Measurements from ENCODE around the gene ZCCHC7. TPM values are rescaled to one million over a fixed set of nuclear protein-coding genes. Genes with fewer than 3 reads are reported as not detected.

Gene ZCCHC7
- total and polyA plus RNA-seq, 4 donors, result 3.3 to 9.7 (median 7.6) TPM

DNA sequence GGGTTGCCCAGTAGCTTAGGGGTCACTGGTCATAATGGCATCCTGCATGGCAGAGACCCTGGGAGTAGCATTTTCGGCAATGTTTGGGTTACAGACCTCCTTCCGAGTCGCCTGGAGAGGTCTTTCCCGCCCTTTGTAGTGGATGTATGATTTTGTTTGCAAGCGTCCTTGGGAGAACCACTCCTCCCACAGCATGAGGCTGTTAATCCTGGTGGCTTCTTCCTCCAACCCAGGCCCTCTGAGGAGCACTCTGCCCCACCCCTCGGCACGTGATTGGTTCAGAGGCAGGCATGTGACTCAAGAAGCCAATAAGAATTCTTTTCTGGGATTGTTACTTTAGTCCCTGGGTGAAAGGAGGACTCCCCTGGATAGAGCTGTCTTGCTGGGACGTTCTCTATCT, 271.9 kb downstream of the ZCCHC7 start (continued):
- TF ChIP-seq, protein P1, sequence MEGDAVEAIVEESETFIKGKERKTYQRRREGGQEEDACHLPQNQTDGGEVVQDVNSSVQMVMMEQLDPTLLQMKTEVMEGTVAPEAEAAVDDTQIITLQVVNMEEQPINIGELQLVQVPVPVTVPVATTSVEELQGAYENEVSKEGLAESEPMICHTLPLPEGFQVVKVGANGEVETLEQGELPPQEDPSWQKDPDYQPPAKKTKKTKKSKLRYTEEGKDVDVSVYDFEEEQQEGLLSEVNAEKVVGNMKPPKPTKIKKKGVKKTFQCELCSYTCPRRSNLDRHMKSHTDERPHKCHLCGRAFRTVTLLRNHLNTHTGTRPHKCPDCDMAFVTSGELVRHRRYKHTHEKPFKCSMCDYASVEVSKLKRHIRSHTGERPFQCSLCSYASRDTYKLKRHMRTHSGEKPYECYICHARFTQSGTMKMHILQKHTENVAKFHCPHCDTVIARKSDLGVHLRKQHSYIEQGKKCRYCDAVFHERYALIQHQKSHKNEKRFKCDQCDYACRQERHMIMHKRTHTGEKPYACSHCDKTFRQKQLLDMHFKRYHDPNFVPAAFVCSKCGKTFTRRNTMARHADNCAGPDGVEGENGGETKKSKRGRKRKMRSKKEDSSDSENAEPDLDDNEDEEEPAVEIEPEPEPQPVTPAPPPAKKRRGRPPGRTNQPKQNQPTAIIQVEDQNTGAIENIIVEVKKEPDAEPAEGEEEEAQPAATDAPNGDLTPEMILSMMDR (IDR thresholded peaks at IDR 0.05; ENCODE audit: low read depth, low read length, missing input control), result no peak
- TF ChIP-seq EGR1 (IDR thresholded peaks at IDR 0.05; ENCODE audit: low read depth in 2 of 2) (no peak), RAD21 (IDR thresholded peaks at IDR 0.05) (no peak), SP1 (IDR thresholded peaks at IDR 0.05) (no peak), GABPA (IDR thresholded peaks at IDR 0.05 in 1 of 2, conservative IDR thresholded peaks at IDR 0.05 in 1 of 2) (no peak)

DNA sequence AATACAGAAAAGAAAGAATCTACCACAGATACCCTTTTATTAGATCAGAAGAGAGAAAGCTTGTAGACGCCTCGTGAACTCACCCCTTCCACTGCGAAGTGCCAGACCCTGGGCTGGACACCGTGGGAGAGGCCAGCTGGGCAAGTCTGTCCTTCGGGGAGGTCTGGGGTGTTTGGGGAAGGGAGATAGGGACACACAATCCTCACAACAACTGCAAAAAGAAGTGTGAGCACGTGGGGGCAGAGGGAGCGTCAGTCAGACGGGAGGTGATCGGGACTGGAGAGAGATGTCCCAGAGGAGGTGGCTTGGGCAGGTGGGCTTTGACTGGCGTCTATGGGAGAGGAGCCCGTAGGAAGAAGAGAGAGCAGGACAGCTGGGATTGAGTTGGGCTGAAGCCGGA, 274.9 kb downstream of the ZCCHC7 start:
- H3K36me3 ChIP-seq (ENCODE audit: control insufficient read depth in 4 of 4, insufficient read depth in 3 of 4, low read depth in 1 of 4, low read length in 3 of 4), result no peaks in the 10 kb centered on the region
- H3K9ac ChIP-seq (ENCODE audit: low read depth in 1 of 2, low read length in 2 of 2), result no peak overlapping the region
- TF ChIP-seq, protein P2, sequence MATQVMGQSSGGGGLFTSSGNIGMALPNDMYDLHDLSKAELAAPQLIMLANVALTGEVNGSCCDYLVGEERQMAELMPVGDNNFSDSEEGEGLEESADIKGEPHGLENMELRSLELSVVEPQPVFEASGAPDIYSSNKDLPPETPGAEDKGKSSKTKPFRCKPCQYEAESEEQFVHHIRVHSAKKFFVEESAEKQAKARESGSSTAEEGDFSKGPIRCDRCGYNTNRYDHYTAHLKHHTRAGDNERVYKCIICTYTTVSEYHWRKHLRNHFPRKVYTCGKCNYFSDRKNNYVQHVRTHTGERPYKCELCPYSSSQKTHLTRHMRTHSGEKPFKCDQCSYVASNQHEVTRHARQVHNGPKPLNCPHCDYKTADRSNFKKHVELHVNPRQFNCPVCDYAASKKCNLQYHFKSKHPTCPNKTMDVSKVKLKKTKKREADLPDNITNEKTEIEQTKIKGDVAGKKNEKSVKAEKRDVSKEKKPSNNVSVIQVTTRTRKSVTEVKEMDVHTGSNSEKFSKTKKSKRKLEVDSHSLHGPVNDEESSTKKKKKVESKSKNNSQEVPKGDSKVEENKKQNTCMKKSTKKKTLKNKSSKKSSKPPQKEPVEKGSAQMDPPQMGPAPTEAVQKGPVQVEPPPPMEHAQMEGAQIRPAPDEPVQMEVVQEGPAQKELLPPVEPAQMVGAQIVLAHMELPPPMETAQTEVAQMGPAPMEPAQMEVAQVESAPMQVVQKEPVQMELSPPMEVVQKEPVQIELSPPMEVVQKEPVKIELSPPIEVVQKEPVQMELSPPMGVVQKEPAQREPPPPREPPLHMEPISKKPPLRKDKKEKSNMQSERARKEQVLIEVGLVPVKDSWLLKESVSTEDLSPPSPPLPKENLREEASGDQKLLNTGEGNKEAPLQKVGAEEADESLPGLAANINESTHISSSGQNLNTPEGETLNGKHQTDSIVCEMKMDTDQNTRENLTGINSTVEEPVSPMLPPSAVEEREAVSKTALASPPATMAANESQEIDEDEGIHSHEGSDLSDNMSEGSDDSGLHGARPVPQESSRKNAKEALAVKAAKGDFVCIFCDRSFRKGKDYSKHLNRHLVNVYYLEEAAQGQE (IDR thresholded peaks at IDR 0.05), result no peak
- TF ChIP-seq TAF1 (conservative IDR thresholded peaks at IDR 0.05), result no peak
- TF ChIP-seq NR2F2 (IDR thresholded peaks at IDR 0.05), result no peak
- TF ChIP-seq SP1 (IDR thresholded peaks at IDR 0.05), result no peak
- TF ChIP-seq, protein P3, sequence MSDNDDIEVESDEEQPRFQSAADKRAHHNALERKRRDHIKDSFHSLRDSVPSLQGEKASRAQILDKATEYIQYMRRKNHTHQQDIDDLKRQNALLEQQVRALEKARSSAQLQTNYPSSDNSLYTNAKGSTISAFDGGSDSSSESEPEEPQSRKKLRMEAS (IDR thresholded peaks at IDR 0.05), result no peak
- TF ChIP-seq RAD21 (IDR thresholded peaks at IDR 0.05), result no peak
- TF ChIP-seq HNF4A (conservative IDR thresholded peaks at IDR 0.05), result no peak
- no peak for TF ChIP-seq GABPA (IDR thresholded peaks at IDR 0.05 in 1 of 2, conservative IDR thresholded peaks at IDR 0.05 in 1 of 2)
- no peak for TF ChIP-seq EGR1 (IDR thresholded peaks at IDR 0.05; ENCODE audit: low read depth in 2 of 2)
- TF ChIP-seq HNF4G (IDR thresholded peaks at IDR 0.05), result no peak
- TF ChIP-seq, protein P4, sequence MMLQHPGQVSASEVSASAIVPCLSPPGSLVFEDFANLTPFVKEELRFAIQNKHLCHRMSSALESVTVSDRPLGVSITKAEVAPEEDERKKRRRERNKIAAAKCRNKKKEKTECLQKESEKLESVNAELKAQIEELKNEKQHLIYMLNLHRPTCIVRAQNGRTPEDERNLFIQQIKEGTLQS (IDR thresholded peaks at IDR 0.05), result no peak
- TF ChIP-seq, protein P5, sequence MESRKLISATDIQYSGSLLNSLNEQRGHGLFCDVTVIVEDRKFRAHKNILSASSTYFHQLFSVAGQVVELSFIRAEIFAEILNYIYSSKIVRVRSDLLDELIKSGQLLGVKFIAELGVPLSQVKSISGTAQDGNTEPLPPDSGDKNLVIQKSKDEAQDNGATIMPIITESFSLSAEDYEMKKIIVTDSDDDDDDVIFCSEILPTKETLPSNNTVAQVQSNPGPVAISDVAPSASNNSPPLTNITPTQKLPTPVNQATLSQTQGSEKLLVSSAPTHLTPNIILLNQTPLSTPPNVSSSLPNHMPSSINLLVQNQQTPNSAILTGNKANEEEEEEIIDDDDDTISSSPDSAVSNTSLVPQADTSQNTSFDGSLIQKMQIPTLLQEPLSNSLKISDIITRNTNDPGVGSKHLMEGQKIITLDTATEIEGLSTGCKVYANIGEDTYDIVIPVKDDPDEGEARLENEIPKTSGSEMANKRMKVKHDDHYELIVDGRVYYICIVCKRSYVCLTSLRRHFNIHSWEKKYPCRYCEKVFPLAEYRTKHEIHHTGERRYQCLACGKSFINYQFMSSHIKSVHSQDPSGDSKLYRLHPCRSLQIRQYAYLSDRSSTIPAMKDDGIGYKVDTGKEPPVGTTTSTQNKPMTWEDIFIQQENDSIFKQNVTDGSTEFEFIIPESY (IDR thresholded peaks at IDR 0.05), result no peak
- no peak for TF ChIP-seq JUND (IDR thresholded peaks at IDR 0.05)
- TF ChIP-seq FOXA2 (IDR thresholded peaks at IDR 0.05), result no peak
- no peak for TF ChIP-seq RXRA (IDR thresholded peaks at IDR 0.05)
- TF ChIP-seq FOXA1 (IDR thresholded peaks at IDR 0.05), result no peak
- no peaks in the 10 kb centered on the region for H3K27me3 ChIP-seq (ENCODE audit: control insufficient read depth in 4 of 4, insufficient read depth in 4 of 4, low read length in 3 of 4)
- no peak for DNase-seq (ENCODE audit: low spot score)
- H3K27ac ChIP-seq (ENCODE audit: low read depth in 1 of 2, low read length in 2 of 2), result no peak overlapping the region
- no peak overlapping the region for H3K4me3 ChIP-seq (ENCODE audit: low read depth in 1 of 3, low read length in 3 of 3)
- no peaks in the 10 kb centered on the region for H3K9me3 ChIP-seq (ENCODE audit: control insufficient read depth in 4 of 4, low read length in 3 of 4)
- 80% methylated on average over 12 of the region's 12 CpGs for WGBS
- peaks cover 2 to 6% (median 5%) of the 10 kb centered on the region in 4 donors for H3K4me1 ChIP-seq (ENCODE audit: control insufficient read depth in 4 of 4, insufficient read depth in 4 of 4, low read length in 3 of 4)
